ENCODE data around the gene RIIAD1.
A peak's percentile ranks its signal among the peaks of the same experiment; 100 is the strongest.
"Not testable (repeated sequence)": the region's sequence is repeated elsewhere in the genome, so short reads cannot be mapped to it uniquely, and the experiment has no call there.

RIIAD1 gene

DNA sequence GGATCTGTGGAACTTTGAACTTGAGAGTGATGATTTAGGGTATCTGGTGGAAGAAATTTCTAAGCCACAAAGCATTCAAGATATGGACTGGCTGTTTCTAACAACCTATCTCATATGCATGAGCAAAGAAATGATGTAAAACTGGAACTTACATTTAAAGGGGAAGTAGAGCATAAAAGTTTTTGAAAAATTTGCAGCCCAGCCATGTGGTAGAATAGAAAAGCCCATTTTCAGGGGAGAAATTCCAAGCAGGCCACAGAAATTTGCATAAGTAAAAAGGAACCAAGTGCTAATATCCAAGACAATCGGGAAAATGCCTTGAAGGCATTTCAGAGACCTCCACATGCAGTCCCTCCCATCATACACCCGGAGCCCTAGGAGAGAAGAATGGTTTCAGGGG, 15.7 kb downstream of the RIIAD1 start:
- no peak for DNase-seq

- no peak for DNase-seq
Measured at GRCh38 chr1:151737479-151737878, 16.2 kb downstream of the RIIAD1 start.

- DNase-seq, result no peak
Measured at GRCh38 chr1:151739590-151740355, 18.5 kb downstream of the RIIAD1 start.

DNA sequence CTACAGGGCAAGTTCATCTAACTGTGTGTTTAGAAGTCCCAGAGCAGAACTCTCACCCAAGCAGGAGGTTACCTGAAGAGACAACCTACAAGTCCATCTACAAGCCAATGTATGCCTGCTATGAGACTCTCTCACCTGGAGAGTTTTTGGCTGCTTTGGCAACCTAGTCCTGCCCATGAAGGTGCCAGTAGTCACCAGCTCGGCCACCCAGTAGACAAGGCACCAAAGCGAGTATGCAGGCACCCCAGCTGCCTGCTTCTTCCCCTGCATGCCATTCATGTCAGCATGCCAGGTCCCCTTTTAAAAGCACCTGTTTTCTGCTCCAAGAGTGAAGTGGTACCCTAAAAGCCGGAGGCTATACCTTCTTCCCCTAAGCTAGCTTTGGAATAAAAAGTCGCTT, 20.2 kb downstream of the RIIAD1 start:
- no peak for DNase-seq

GRCh38 chr1:151756291-151756690, 35.0 kb downstream of the RIIAD1 start:
- DNase-seq, result no peak

DNA sequence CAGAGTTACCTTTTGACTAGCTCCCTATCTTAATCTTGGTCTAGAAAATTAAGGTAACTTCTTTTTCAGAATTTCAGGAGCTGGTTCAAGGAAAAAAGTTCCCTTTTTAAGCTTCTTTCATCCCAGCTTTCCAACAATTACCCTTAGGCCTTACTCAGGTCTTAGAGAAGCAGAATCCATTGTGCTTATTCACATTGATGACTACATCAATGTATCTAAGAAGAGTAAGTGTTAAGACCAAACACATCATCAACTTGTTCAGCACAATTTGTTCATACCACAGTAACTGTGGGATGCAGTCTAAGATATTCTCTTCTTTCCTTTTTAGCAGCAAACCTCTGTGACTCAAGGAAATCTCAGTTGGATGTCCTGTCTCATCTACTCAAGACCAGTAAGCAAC, 37.9 kb downstream of the RIIAD1 start:
- DNase-seq, result no peak

DNA sequence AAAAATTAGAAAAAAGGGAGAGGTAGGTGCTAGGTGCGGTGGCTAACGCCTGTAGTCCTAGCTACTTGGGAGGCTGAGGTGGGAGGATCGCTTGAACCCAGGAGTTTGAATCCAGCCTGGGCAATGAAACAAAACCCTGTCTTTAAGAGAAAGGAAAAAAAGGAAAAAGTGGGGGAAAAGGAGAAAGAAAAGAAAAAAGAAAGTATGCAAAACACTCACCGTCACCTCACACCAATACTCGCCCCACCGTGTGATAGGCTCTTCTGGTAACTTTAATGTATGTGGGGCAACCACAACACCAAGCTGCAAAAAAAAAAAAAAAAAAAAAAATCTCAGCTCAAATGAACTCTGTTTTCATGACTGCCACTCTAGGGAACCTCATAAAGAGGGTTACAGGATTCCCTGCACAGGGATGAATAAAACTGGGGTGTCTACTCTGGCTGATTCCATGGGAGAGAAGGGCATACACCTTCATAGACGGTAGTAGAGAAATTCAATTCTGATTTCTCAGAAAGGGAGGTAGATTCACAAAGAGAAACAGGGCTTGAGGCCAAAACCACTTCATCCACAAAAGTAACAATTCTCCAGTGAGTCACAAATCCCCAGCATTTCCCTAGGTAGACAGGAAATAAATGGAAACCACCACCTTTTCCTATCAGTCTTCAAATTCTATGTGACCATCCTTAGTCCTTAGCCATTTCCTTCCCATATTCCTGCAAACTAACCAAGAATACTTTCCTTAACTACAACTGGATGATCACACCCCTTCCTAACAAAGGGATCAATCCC, 39.5 kb downstream of the RIIAD1 start:
- no peak for DNase-seq

DNA sequence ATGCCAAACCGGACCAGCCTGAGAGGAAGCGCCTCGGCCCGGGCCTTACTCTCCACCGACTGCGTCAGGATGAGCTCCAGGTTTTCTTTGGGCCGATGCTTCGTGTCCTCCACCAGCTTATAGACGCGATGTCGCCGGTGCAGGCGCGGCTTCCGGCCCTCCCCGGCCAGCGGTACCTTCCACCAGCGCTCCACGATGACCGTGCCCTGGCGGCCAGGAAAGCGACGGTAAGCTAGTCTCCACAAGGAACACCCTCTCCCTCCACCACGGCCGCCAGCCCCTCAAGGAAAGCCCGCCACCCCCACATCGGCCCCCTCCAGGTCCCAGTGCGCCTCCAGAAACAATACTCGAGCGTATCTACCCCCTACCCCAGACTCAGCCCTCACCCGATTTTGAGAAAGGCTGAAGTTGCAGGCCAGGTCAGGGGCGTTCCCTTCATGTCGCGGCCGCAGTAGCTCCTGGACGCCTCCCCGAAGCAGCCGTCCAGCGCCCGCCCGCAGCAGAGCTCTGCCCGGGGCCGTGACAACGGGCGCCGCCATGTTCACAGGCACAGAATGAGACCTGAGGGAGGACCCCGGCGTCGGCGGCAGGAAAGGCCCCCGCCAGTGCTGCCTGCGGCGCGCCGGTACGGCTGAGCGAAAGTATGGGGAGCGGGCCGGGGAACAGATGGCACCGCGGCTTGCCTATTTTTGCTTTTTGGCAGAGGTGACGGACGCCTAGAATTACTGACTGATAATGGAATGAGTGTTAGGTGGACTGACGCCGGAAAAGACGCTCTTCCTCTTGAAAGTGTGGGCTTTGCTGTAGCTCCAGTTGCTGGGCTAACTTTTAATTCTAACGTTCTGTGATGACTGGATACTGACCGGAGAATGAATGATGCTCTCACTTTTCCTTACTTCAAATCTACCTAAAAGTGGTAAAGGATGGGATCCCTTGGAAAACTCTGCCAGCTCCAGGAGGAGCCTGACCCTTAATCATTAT, 41.9 kb downstream of the RIIAD1 start, which contains the start of gene MRPL9:
TSS of gene MRPL9 (minus strand) at position 556 of the 981 bp plus-strand sequence. CDS start at position 539, 17 bp downstream.
- peak; percentile 81 for DNase-seq

DNA sequence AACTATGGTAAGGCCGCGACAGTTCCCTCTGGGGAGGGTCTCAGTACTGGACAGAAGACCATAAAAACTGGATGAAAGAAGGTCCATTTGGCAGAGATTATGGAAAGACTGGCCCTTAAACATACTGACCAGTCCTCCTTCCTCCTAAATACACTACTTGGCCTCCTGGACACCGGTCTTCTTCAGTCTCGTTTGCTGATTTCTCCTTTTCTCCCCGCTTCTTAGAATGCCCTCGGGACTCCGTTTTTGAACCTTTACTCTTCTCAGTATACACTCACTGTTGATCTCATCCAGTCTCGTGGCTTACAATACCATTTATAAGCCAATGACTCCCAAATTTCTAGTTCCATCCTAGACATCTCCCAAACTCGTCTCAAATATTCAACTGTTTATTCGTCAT, 42.7 kb downstream of the RIIAD1 start:
- DNase-seq, result no peak

DNA sequence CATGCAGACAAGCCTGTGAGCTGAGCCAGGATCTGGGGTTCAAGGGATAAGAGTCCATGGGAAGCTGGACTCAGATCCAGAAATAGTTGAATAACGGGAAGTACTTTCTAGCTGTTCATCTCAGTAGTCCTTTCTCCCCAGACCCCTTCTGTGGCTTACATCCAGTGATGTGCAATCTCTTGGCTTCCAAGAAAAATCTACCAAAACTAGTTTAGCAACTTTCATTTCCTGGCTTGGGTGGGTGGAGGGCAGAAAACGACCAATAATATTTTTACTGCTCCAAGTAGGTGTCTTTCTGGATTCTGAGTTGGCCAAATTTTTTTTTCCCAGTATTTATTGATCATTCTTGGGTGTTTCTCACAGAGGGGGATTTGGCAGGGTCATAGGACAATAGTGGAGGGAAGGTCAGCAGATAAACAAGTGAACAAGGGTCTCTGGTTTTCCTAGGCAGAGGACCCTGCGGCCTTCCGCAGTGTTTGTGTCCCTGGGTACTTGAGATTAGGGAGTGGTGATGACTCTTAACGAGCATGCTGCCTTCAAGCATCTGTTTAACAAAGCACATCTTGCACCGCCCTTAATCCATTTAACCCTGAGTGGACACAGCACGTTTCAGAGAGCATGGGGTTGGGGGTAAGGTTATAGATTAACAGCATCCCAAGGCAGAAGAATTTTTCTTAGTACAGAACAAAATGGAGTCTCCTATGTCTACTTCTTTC, 47.2 kb downstream of the RIIAD1 start:
- DNase-seq, result not testable (repeated sequence)

- not testable (repeated sequence) for DNase-seq
Measured at GRCh38 chr1:151769270-151769669, 47.9 kb downstream of the RIIAD1 start.

GRCh38 chr1:151773702-151774101, 52.4 kb downstream of the RIIAD1 start:
- DNase-seq, result no peak

- no peak for DNase-seq
Measured at GRCh38 chr1:151774256-151774922, 53.1 kb downstream of the RIIAD1 start.

GRCh38 chr1:151775894-151776664, 54.8 kb downstream of the RIIAD1 start:
- DNase-seq, result no peak

DNA sequence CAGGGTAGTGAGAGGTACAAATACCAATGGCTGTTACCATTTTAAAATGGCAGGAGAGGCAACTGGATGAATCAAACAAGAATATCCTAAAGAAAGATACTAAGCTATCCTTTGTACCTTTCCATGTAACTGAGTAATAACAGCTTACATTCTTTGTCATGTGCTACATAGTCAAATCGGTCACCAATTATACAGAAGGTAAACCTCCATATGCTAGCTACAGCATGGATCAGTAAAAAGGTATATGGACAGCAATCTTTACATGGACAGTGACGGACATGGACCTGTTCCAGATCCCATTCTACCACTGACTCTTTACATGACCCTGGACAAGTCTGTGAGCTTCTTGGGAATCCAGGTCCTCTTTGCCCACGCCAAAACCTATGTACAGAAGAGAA, 55.3 kb downstream of the RIIAD1 start:
- no peak for DNase-seq

- no peak for DNase-seq
Measured at GRCh38 chr1:151777317-151777716, 56.0 kb downstream of the RIIAD1 start.

All from stimulated activated naive CD4-positive, alpha-beta T cell treated with Interleukin-2 at 50 U/mL for 16 hours (primary cell).